GM18951 (cell line): ENCODE data around the gene TRMT1.

Experiments
- POLR2A ChIP-seq: IDR thresholded peaks from 4 replicates; pipeline ENCODE4 v1.6.1; 2011; ENCODE audit warnings: mild to moderate bottlenecking; ENCODE audit not compliant: insufficient read length, insufficient read depth; ENCODE audit errors: extremely low read depth
- in situ Hi-C: fragments of 300-500 bp; cut with MboI; formaldehyde crosslinking; loops from one replicate; pipeline ENCODE4 v1.12.0; 2022; ENCODE audit warnings: low sequenced_read_pairs, mixed read lengths, inconsistent platforms; ENCODE audit not compliant: unreplicated experiment

TRMT1 gene

DNA sequence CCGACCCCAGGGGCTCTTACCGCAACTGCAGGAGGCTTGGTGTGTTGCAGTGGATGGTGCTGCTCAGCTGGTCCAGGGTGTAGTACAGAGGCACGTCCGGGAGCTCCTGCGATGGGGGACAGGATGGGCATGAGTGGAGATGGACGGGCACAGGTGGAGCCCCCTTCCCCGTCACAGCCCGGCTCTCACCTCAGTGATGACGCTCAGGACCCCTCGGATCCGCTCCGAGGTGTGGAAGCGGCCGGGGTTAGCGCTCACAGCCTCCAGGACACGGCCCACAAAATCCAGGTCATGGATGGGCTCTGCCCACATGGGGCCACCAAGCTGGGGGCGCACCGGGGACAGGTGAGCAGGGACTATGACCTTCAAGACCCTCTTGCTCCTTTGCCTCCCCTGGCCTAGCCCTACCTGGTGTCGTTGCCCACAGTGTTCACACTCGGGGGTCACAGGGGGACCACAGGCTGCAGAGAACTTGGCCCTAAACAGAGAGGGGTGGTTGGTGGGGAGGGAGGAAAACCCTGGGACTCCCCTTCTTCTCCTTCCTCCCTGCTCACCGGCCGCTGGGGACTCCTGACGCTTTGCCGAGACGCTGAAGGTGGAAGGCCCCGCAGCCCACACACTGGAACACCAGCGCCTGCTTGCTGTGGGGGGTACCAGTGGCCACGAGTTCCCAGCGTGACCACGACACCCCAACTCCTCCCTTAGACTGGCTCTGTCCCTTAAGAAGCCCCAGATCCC, 7.0 kb downstream of the TRMT1 start:
- in situ Hi-C loops: no loop called here
- no peak for TF ChIP-seq POLR2A

DNA sequence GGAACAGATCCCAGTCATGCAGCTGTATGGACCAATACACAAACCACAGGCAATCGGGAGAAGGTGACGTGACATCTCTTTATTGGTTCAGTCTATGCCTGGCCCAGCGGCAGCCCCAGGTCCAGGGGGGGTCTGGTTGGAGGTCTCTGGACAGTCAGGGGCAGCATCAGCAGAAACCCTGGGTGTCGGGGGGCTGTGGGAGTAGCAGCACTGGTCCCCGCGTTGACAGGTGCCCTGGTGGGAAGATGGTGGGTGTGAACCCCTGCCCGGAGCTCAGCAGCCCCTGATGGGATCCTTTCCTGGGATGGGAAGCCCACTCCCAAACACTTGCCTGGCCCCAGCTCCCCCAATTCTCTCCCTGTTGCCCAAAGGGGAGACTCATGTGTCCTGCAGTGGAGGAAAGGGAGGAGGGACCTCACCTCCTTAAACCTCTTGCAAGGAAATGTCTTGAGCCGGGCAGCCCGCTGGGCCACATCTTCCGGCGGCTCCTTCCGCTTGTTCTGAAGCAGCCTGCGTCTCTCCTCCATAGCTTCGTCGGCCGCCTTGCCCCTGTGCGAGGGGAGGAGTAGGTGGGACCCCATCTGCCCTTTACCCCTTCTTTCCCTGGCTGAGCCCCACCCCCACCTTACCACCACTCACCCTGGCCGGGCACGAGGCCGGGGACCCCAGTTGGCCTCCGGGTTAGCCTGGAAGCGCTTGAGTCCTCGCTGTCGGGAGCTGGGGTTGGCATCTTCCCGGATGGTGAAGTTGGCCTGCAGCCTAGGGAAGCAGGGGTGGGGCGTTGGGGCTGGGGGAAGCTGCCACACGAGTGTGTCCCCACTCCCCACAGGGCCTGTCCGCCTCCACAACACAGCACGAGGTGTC, 11.5 kb downstream of the TRMT1 start:
- in situ Hi-C loops: no loop called here
- TF ChIP-seq POLR2A: peak; percentile 46

DNA sequence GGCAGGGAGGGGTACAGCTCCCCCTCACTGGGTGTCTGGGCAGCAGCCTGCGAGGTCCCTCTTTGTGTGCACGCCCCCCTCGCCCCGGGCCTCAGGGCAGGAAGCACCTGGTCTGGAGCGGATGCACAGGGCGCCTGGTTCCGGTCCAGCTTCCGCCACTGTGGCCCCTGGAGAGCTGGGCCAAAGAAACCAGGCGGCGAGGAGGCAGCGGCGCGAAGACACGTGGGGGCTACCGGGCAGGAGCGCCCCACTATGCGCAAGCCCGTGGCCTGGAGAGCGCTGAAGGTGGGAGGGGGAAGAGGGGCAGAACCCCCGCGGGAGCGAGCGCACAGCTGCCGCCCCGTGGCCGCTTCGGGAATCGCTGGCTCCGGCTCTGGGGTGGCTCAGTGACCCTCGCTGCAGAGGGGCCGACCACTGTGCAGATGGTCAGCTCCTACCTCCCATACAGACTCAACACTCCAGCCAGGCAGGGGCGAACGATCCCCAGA, 12.1 kb downstream of the TRMT1 start:
- TF ChIP-seq POLR2A: peak; percentile 66
- in situ Hi-C loops: no loop called here

DNA sequence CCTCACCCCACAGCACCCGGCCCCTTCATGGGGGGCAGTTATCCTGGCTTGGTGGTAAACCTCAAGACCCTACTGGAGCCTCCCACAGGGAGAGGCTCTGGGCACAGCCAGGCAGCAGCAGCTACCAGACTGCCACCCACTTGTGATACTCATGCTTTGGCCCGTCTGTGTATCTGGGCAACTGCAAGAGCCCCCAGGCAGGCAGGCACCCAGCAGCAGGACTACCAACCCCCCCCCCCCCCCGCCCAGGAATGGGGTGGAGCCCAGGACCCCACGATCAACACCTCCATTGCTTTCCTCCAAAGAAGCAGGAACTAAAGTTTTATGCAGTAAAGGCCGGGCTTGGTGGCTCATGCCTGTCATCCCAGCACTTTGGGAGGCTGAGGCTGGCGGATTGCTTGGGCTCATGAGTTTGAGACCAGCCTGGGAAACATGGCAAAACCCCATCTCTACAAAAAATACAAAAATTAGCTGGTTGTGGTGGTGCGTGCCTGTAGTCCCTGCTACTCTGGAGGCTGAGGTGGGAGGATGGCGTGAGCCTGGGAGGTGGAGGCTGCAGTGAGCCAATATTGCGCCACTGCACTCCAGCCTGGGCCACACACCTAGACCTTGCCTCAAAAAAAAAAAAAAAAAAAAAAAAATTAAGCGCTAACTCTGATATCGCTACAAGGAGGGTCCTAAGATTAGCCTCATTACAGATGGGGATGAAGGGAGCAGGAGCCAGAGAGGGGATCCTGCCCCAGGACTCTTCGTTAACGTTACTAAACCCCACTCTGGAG, 12.8 kb downstream of the TRMT1 start:
- no peak for TF ChIP-seq POLR2A
- in situ Hi-C loops: no loop called here

DNA sequence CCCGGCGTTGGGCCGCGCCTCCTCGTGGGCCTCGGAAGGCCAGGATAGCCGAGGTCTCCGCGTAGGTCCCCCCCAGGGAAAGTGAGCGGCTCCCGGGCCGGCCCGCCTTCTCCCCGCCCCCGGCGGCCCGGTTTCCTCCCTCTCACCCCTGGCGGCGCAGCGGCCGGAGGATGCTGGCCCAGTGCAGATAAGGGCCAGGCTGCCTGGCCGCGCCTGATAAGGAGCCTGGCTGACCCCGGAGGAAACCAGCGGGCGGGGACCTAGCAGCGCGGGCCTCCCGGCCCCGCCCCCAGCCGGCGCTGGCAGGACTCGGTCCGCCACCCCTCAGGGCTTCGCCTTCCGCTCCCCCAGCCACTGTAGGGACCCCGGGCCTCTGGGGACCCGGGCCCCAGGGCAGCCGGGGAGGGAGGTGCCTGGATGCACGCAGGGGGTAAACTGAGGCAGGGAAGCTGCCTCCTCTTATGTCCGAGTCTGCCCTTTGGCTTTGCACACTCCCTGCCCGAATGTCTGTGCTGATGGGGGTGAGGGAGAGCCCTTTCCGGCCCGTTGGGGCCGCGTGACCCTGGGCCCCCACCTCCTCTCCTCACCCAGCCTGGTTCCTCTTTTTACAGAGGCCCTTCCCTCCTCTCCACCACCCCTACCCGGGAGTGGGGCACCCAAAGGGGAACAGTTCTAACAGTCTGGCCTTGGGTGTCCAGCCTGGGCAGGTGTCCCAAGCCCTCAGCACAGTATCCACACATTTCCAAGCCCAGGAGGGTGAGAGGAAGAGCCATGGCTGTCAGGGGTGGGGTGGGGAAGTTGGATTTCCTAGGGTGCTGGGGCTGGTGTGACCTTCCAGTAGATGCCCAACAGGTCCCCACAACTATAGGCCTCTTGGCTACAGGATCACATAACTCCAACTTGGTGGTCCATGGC, 13.6 kb downstream of the TRMT1 start, which contains the start of gene LYL1:
Gene LYL1, minus strand, starts transcription at position 193 of the 915 bp plus-strand sequence. CDS start 1,687 bp downstream, outside the sequence.
- peak; percentile 68 for TF ChIP-seq POLR2A
- in situ Hi-C loops: no loop called here

DNA sequence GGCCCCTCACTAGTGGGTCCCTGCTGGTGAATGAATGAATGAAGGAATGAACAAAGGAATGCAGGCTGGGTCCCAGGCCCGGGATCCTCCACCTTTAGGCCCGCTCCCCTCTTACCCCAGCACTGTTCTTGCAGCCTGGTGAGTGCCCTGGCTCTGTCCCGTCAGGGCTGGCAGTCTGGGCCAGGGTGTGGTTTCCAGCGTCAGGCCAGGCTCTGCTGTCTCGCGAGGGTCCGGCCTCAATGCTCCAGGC, 14.2 kb downstream of the TRMT1 start:
- in situ Hi-C loops: no loop called here
- no peak for TF ChIP-seq POLR2A

DNA sequence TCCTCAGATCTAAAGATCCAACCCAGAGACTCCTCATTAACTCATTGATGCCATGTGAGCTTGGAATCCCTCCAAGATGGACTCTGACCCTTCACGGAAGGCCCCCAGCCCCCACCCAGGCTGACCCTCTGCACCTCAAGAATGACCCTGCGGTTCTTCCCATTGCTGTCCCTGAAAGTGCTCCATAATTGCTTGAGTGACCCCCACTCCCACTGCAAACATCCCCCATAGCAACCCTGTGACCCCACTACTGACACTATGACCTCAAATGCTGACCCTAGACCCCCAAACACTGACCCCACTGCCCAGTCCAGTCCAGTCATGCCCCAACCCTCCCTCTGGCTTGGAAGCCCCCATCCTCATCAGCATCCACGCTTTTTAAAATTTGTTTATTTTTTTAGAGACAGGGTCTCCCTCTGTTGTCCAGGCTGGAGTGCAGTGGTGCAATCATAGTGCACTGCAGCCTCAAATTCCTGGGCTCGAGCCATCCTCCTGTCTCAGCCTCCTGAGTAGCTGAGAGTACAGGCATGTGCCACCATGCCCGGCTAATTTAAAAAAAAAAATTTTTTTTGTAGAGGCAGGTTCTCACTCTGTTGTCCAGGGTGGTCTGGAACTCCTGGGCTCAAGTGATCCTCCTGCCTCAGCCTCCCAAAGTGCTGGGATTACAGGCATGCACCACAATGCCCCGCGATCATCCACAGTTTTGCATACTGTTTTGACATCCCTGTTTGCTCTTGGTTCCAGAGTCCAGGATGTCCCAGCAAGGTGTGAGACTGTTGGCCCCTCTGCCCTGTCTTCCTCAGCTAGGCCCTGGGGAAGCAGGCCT, 14.7 kb downstream of the TRMT1 start:
- in situ Hi-C loops: no loop called here
- no peak for TF ChIP-seq POLR2A

DNA sequence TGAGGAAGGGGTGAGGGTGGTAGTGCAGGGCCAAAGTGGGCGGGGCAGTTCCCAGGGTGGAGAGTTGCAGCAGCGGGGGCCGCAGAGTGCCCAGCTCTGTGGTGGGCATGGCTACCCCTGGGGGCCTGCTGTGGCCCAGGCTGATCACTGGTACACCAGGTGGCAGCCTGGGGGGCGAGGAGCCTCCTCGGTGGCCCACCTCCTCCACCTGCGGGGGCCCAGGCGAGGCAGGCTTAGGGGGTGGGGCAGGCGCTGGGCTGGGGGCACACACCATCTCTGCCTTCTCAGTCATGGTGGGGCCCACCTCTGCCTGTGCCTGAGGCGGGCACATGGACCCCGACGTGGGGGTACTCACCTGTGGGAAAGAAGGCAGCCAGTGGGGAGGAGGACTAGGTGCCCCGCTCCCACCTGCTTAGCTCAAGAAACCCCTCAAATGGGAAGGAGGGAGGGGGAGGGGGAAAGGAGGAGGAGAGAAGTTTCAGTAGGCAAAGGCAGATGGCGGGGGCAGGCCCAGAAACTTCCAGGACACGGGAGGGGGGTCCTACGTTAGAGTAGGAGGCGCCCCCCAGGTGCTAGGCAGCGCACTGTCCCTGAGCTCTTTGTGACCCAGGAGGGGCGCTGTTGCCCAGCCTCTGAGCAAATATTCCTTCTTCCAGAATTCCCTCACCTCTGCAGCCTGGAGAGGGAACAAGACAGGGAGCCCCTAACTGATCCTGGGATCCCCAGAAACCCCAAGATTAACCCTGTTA, 15.5 kb downstream of the TRMT1 start:
- in situ Hi-C loops: no loop called here
- TF ChIP-seq POLR2A: no peak

DNA sequence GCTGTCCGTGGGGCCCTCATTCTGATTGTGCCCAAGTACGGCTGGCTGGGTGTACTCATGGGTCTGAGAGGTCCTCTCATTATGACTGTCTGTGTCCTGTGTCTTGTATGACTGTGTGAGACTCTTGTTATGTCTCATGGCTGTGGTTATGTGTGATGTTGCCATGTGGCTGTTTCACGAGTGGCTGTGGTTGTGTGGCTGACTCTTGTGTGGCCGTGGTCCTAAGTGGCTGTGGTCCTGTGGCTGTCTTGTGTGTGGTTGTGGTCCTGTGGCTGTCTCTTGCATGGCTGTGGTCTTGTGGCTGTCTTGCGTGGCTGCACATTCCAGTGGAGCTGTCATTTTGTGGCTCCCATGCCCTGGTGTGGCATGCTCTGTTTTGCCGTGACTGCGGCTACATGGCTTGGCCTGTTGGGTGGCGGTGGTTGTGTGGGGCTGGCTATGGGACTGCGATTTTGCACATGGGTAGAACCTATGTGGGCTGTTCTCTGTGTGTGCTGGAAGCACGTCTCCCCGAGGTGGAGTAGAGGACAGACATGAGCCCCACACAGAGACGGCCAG, 16.4 kb downstream of the TRMT1 start:
- no peak for TF ChIP-seq POLR2A
- in situ Hi-C loops: no loop called here

DNA sequence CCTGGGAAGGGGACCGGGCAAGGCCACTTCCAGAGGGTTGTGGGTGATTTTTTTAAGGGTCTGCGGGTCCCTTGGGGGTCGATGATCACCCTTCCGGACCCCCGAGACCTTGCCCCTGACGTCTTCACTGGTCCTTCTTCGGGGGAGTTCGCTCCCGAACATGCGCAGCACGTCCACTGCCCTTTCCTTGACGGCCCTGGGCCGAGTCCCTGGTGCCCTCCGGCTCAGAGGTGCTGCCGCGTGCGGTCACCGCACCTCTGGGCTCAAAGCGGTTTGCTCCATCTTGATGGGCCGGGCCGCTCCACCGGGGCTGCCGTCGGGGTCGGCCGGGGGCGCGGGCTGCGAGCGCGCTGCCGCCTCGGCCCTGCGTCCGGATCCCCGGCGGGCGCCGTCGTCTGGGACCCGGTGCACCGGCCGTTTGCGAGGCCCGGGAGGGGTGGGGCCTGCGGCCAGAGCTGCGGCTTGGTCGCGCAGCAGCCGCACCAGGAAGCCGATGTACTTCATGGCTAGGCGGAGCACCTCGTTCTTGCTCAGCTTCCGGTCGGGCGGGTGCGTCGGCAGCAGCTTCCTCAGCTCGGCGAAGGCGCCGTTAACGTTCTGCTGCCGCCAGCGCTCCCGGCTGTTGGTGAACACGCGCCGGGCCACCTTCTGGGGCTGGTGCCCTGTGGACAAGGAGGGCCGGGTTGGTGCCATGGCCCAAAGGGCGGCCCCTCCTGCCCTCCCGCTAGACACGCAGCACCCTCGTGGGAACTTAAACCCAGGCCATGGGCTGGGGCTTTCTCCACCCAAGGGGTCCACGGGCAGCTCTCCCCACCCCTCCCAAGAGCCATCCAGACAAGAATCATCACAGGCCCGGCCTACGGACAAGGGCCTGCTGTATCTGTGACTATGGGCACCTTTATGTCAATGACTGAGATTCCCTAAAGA, 17.2 kb downstream of the TRMT1 start:
- in situ Hi-C loops: no loop called here

More for the DNA sequence above, 17.2 kb downstream of the TRMT1 start:
- peak; percentile 45 for TF ChIP-seq POLR2A
